ENCODE measurements around the gene OR7A10. TPM values are rescaled to one million over a fixed set of nuclear protein-coding genes. Genes with fewer than 3 reads are reported as not detected.

OR7A10 gene
- polyA plus RNA-seq, 3 donors: not detected

- no peaks in the 10 kb centered on the region for H3K36me3 ChIP-seq (replicated peaks in 1 of 2; ENCODE audit: control insufficient read depth in 1 of 2, insufficient read depth in 2 of 2, low read length in 2 of 2)
- H3K9ac ChIP-seq (ENCODE audit: insufficient read depth, low read length, poor library complexity, severe bottlenecking): no peak overlapping the region
- no peak overlapping the region for H3K4me3 Mint-ChIP-seq
- no peaks in the 10 kb centered on the region for H3K4me1 ChIP-seq (ENCODE audit: control insufficient read depth in 1 of 2, insufficient read depth in 2 of 2, low read length in 2 of 2)
- H3K27me3 Mint-ChIP-seq (ENCODE audit: low read depth in 3 of 3): peaks cover 0 to 5% (median 2%) of the 10 kb centered on the region in 3 donors
- no peaks in the 10 kb centered on the region for H4K20me1 ChIP-seq (ENCODE audit: insufficient read depth, low read length)
- H2AFZ ChIP-seq (ENCODE audit: insufficient read depth, low read depth, low read length, poor library complexity, severe bottlenecking): no peak overlapping the region
- DNase-seq: no peak
- no peak overlapping the region for H3K27ac Mint-ChIP-seq
- no peak overlapping the region for H3K27ac ChIP-seq (ENCODE audit: low read depth in 1 of 2, low read length in 2 of 2)
- no peaks in the 10 kb centered on the region for H3K36me3 Mint-ChIP-seq
- intact Hi-C loops (cut with micrococcal nuclease): no loop called here
- no peak overlapping the region for H3K4me2 ChIP-seq (replicated peaks; ENCODE audit: extremely low read depth, low read length, poor library complexity, severe bottlenecking)
- no peaks in the 10 kb centered on the region for H3K27me3 ChIP-seq (ENCODE audit: control insufficient read depth in 2 of 2, insufficient read depth in 2 of 2, low read length in 2 of 2)
- no peak overlapping the region for H3K4me3 ChIP-seq (replicated peaks in 1 of 3; ENCODE audit: low read depth in 2 of 3, low read length in 3 of 3)
- no peaks in the 10 kb centered on the region for H3K4me1 Mint-ChIP-seq
- H3K79me2 ChIP-seq (ENCODE audit: insufficient read depth, low read length): no peaks in the 10 kb centered on the region
- no CpG with 5 or more reads among the region's 2 CpGs for WGBS (ENCODE audit: insufficient coverage)
- H3K9me3 Mint-ChIP-seq: peaks cover 0 to 8% (median 1%) of the 10 kb centered on the region in 7 donors
- no peak for TF ChIP-seq CTCF (IDR thresholded peaks at IDR 0.05)
- no peaks in the 10 kb centered on the region for H3K9me3 ChIP-seq (replicated peaks in 1 of 2; ENCODE audit: control insufficient read depth in 1 of 2, insufficient read depth in 1 of 2, low read length in 2 of 2)
These were observed 33.6 kb downstream of the OR7A10 start for GRCh38 chr19:14814982-14815652.

GRCh38 chr19:14809272-14810057 lies 39.3 kb downstream of the OR7A10 start:
- peak overlapping the region; percentile 6 for H2AFZ ChIP-seq (ENCODE audit: insufficient read depth, low read depth, low read length, poor library complexity, severe bottlenecking)

More at GRCh38 chr19:14809272-14810057, 39.3 kb downstream of the OR7A10 start:
- Mint-ChIP-seq H3K27me3 (ENCODE audit: low read depth in 3 of 3) (peaks cover 0 to 8% (median 4%) of the 10 kb centered on the region in 3 donors), H3K4me3 (peak overlapping the region in 1 of 2 donors; percentile 14), H3K27ac (no peak overlapping the region), H3K9me3 (peaks cover 0 to 2% (median 0%) of the 10 kb centered on the region in 7 donors), H3K4me1 (peaks cover 7% of the 10 kb centered on the region), H3K36me3 (no peaks in the 10 kb centered on the region)
- no peak for DNase-seq
- H3K9ac ChIP-seq (ENCODE audit: insufficient read depth, low read length, poor library complexity, severe bottlenecking): no peak overlapping the region
- H3K4me3 ChIP-seq (replicated peaks in 1 of 3; ENCODE audit: low read depth in 2 of 3, low read length in 3 of 3): no peak overlapping the region
- H3K79me2 ChIP-seq (ENCODE audit: insufficient read depth, low read length): no peaks in the 10 kb centered on the region
- no peak overlapping the region for H3K4me2 ChIP-seq (replicated peaks; ENCODE audit: extremely low read depth, low read length, poor library complexity, severe bottlenecking)
- H4K20me1 ChIP-seq (ENCODE audit: insufficient read depth, low read length): no peaks in the 10 kb centered on the region
- no peaks in the 10 kb centered on the region for H3K36me3 ChIP-seq (replicated peaks in 1 of 2; ENCODE audit: control insufficient read depth in 1 of 2, insufficient read depth in 2 of 2, low read length in 2 of 2)
- intact Hi-C loops (cut with micrococcal nuclease): no loop called here
- no peak for TF ChIP-seq CTCF (IDR thresholded peaks at IDR 0.05)
- WGBS (ENCODE audit: insufficient coverage): 53% methylated on average over 7 of the region's 9 CpGs
- H3K27me3 ChIP-seq (ENCODE audit: control insufficient read depth in 2 of 2, insufficient read depth in 2 of 2, low read length in 2 of 2): no peaks in the 10 kb centered on the region
- H3K27ac ChIP-seq (ENCODE audit: low read depth in 1 of 2, low read length in 2 of 2): no peak overlapping the region
- no peaks in the 10 kb centered on the region for H3K4me1 ChIP-seq (ENCODE audit: control insufficient read depth in 1 of 2, insufficient read depth in 2 of 2, low read length in 2 of 2)
- no peaks in the 10 kb centered on the region for H3K9me3 ChIP-seq (replicated peaks in 1 of 2; ENCODE audit: control insufficient read depth in 1 of 2, insufficient read depth in 1 of 2, low read length in 2 of 2)
